HK-2 (cell line): ENCODE measurements around the gene ERG.

Source experiments
- DNase-seq: peaks from one replicate; pipeline ENCODE4 v3.0.0-alpha.2; 2018; ENCODE audit not compliant: unreplicated experiment

Gene ERG

DNA sequence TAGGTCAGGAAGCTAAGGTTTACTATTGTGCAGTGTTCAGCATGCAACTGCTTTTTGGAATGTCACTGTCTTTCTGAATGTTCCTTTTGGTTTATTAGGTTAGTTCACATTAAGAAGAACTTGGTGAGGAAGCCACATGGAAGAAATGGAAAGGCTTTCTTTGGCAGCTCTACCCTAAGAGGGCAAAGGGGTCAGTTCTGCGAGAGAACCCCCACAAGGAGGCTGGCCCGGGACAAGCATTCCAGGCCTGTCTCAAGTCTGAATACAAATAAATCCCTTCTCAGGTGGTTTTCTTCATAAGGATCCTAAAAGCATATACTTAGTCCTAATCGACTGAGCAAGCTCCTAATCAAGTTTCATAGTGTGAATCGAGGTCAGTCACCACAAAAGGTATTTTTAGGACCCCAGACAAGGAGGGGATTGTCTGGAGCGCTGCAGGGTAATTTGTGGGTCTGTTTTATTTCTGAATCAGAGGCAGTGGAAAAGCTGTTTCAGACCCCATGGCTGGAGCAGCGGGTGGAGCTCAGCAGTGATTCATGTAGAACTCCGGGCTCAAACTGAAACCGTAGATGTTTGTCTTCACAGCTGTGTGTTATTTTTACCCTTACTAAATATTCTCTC is 63.3 kb downstream of the ERG start:
- DNase-seq, result no peak

DNA sequence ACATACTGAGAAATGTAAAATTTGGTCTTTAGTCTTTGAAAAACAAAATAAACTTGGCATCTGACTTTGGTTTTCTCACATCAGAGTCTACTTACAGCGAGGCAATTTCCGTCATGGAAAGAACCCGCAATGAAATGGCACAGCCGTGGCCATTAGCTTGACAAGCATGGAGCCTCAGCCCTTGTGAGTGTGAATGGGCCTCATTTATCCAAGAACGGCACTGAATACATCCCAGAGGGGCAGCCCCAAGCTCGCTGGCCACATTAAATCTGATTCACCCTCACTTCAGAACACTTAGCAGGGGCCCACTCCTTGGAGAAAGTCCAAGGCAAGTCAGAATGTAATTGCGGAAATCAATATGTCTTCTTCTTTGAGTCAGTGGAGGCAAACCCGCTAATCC is 64.8 kb downstream of the ERG start:
- DNase-seq, result no peak

DNA sequence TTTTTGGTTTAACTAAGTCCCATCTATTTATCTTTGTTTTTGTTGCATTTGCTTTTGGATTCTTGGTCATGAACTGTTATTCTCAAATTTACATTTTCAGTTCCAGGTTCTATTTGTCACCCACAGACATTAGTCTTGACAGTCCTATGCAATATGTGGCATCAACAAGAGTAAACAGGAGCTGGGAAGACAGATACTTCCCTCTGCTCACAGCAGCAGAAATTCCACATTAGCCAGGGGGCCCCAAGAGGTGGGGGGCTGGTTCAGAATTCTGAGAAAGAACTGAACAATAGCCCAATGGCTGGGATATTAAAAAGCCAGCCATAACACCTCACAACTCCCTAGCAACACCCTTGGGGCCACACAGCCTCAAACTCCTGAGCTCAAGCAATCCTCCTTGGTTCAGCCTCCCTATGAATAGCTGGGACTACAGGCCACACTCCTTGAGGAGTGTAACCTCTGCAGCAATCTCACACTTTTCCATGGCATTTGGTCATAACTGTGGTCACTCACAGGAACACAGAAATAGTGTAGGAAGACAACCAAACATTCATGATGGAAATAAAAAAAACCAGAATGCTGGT is 67.8 kb downstream of the ERG start:
- DNase-seq, result no peak

GRCh38 chr21:38429011-38429410 is 69.3 kb downstream of the ERG start:
- no peak for DNase-seq

- DNase-seq, result no peak
Observed at GRCh38 chr21:38428211-38428610, 70.1 kb downstream of the ERG start.

- DNase-seq, result no peak
Observed at GRCh38 chr21:38424305-38425019, 73.8 kb downstream of the ERG start.

GRCh38 chr21:38422082-38422481 is 76.2 kb downstream of the ERG start:
- DNase-seq, result no peak

DNA sequence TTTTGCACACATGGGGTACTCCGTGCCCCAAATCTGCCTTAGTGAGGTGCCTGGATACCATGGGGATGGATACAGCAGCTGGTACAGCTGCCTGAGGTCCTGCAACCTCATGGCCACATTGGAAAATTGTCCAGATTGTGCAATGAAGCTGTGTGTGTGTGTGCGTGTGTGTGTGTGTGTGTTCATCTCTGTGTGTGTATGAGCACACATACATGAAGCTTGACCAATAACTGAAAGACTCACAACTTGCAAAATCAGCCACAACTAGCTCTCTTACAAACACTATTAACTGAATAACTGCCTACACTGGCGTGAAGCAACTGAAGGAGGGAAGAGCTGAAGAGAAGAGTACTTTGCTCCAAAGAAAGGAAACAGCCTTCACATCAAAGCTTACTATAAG is 78.1 kb downstream of the ERG start:
- DNase-seq, result no peak

GRCh38 chr21:38417726-38418125 is 80.6 kb downstream of the ERG start:
- no peak for DNase-seq

GRCh38 chr21:38416791-38417190 is 81.5 kb downstream of the ERG start:
- no peak for DNase-seq

DNA sequence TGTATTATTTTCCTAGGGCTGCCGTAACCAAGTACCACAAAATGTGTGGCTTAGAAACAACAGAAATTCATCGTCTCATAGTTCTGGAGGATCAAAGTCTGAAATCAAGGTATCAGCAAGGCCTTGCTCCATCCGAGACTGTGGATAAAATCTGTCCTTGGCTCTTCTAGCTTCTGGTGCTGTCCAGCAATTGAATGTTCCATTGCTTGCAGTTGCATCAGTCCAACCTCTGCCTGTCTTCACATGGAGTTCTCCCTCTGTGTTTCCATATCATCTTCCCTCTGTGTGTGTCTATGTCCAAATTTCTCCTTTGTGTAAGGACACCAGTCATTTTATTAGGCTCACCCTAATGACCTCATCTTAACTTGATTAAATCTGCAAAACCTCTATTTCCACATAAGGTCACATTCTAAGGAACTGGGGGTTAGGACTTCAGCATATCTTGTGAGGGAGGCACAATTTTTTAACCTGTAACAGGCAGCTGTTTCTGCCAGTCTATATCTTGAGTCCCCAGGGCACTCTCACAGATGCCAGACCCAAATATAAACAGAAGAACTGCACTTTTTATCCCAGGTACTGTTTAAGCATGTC is 84.2 kb downstream of the ERG start:
- no peak for DNase-seq

DNA sequence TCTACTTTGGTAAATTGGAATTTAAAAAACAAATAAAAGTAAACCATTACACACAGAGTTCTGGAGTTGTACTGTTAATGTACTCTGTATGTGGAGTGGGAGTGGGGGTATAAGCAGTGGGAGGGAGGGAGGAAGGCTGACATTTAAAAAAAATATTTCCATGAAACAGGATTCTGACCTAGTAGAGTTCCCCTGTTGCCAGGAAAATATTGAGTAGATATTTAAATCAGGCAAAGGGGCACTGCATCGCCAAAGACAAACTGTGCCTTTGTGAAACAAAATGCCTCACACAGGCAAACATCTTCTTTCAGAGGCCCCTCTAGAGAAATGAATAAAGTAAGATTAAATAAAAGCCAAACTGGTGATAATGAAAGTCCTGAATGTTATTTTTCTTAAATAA is 87.8 kb downstream of the ERG start:
- DNase-seq, result no peak

GRCh38 chr21:38409907-38410306 is 88.4 kb downstream of the ERG start:
- no peak for DNase-seq

DNA sequence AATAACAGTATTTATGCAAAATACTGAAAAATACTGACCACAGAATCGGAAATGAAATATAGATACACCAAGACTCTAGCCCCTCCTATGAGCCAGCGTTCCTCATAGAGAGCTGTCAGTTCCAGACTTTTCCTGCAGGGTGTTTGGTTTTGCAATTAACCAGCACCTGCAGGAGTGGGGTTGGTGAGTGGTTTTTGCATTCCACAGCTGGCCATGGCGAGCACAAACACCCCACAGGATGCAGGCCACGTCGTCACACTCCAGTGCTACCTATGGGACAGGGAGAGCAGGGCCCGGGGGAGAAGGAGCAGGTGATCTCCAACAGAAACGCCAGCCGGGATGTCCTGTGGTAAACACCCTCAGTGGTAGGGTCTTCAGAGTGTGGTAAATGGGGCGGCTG is 94.1 kb downstream of the ERG start:
- no peak for DNase-seq

GRCh38 chr21:38402795-38403194 is 95.5 kb downstream of the ERG start:
- DNase-seq, result no peak

GRCh38 chr21:38402291-38402690 is 96.0 kb downstream of the ERG start:
- DNase-seq, result no peak

DNA sequence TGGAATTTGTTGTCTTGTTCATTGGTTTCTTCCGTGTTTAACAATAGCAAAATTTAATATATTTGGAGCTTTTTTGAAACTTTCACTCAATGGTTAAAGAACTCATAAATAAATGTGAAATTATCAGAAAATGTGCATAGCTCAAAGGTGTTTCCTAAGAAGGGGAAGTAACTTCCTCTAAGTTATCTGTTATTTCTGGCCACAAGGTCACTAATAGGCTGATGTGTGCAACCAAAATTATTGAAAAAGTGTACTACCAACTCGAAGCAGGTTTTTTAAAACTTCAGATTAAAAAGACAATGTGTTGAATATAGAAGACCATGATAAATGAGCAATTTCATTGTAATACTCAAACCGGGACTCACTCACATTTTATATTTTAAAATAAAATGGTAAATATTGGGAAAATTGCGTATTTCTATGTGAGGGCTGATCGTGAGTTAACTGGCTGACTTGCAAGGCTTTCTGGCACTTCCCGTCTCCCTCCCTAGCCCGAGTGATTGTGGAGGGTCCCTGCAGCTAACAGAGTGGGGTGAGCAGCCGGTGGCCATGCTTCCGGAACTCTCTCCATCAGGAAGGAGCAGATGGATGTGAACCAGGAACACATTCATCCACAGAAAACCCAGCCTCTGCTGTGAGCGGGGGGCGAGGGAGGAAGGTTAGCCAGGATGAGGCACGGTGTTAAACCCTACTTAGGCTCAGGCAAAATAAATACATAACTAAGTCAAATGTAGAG is 96.9 kb downstream of the ERG start:
- no peak for DNase-seq

DNA sequence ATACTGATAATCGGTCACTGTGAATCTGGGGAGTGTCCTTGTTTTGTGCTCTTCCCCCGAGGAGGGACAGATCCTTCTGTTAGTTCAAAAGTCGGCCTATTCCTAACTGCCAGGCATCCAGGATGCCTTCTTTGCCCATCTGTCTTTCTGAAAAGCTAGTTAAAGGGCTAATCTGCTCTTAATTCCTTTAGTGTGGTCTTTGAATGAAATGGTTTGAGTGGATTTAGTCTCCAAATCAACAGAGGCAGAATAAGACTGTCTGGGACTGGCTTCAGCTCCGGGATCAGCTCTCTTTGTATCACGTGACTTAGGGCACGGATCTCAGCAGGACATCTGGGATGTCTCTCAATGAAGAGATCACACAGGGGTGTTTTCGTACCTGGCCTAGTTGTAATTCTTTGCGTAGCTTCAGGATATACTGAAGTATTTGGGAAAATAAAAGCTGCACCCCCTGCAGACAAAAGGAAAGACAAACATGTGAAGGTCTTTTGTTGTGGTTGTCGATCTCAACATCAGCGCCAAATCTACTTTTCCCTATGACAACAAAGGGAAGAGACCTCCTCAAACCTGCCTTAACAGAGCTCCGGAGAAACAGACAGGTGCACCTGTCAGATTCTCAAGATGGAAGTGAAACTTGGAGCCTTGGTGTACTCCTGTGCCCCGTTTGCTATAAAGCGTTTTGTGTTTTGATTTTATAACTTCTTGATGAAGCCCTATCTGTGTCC is 97.9 kb downstream of the ERG start:
- DNase-seq, result no peak

DNA sequence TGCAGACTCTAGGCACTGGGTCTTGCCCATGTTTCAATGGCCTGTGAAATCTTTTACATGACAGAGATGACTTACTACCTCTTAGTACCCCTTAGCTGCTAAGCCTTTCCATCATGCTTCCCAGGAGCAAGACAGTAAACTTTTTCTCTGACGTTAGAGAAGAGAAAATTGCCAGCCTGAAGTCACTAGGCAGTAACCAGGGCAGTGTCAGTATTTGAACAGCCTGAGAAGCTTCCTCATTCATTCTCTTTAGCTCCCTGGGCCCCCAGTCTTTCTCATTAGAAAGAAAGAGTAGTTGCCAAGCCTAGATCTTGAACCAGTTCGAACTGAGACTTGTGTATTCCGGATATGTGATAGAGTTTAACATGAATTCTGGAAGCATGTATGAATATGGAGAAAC is 99.2 kb downstream of the ERG start:
- DNase-seq, result no peak

GRCh38 chr21:38396325-38396724 is 102.0 kb downstream of the ERG start:
- no peak for DNase-seq

DNA sequence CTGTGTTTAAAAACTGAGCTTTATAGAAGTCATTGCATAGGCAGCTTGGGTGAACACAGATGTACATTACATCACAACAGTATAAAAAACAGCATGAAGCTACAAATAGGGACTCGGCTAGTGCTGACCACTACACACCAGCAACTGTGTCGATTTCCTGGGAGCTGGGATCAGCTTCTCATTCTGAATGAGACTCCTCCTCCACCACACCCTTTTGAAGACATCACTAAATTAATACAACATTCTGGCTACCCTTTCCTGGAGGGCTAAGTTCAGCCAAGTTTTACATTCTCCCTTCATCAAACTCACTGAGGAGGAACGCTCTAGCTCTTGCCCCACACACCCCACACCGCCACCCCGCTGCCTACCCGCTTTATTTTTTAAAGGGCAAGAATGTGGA is 102.7 kb downstream of the ERG start:
- no peak for DNase-seq

GRCh38 chr21:38392661-38393060 is 105.6 kb downstream of the ERG start:
- no peak for DNase-seq
